Measurements from ENCODE around the gene KLHL6.

KLHL6 gene

DNA sequence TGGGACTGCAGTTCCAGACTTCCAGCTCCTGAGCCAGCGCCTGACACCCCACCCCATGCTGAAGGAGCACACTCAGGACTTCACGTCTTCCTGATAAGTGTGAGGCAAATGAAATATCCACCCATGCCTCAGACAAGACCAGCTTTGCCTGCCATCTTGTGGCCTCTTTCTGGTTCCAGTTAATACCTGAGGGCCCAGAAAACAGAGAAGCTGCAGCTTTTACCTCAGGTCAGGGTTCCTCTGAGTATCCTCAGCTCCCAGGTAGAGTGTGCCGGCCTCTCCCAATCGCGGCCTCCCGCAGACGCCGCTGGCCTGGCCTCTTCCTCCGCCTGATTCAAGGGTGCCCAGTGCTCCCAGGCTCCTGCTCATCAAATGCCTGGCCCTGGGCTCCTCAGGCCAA is 5.1 kb upstream of the KLHL6 start:
- DNase-seq: no peak

- DNase-seq: no peak
These were observed 3.0 kb upstream of the KLHL6 start for GRCh38 chr3:183558495-183558894.

DNA sequence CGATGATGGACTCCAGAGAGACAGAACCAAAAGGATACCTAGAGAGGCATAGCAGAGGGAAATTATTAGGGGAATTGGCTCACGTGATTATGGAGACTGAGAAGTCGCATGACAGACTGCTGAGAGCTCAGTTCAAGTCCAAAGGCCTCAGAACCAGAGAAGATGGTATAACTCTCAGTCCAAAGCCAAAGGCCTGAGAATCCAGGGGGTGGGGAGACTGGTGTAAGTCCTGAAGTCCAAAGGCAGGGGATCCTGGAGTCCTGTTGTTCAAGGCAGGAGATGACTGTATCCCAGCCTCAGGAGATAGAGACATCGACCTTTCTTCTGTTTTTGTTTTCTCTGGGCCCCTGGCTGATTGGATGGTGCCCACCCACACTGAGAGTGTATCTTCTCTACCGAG is 1.2 kb upstream of the KLHL6 start:
- DNase-seq: no peak

GRCh38 chr3:183554377-183554776 is 1.1 kb downstream of the KLHL6 start:
- no peak for DNase-seq

GRCh38 chr3:183553334-183554026 is 2.0 kb downstream of the KLHL6 start:
- DNase-seq: no peak

GRCh38 chr3:183551930-183552329 is 3.6 kb downstream of the KLHL6 start:
- no peak for DNase-seq

DNA sequence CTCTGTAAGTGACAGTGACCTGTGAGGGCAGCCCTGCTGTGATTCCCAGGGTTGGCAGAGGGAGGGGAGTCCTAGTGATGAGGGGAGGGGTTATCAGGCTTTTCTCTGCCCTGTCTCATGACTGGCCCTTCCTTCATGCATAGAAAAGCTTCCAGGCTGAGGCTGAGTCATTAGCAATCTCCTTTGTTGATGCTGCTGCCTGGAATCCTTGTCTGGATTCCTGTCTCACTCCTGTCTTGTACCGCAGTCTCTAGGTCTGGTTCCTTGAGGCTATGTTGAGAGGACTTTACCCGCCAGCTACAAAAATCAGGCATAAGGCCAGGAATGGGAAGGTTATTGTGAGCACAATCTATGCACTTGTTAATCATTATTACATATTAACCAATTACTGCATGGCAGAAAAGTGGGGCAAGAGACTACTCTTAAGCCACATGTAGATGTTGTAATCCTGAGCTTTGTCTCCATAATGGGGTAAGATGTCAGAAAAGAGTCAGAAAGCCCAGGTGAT is 7.2 kb downstream of the KLHL6 start:
- no peak for DNase-seq

DNA sequence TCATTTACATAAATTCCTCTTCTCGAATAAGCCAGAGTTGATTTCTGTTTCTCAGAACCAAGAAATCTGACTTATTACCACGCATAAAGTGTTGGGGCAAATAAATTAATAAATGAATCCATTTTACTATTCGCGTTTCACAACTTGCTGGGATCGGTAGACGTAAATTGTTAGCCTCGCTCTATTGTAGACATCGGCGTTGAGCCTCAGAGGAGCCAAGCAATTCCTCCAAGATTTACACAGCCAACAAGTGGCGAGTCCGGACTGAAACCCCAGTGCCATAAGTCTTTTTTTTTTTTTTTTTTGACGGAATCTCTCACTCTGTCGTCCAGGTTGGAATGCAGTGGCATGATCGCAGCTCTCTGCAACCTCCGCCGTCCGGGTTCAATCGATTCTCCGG is 8.9 kb downstream of the KLHL6 start:
- no peak for DNase-seq

DNA sequence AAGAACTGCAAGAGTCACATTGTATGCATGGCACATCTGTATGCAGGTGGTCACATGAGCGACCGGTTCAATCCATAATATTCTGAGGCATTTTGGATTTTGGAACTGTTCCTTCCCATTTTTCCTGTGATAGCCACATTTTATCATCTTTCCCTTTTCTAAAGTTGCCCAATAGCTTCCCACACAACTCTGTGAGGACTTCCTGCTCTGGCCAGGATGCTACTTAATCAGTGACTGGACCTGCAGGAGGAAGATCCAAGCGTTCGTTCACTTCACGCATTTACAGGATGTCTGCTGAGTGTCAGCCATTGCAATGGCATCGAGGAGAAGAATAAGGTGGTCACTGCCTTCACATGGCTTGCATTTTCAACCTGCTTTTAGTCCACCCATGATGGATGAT is 9.8 kb downstream of the KLHL6 start:
- DNase-seq: no peak

DNA sequence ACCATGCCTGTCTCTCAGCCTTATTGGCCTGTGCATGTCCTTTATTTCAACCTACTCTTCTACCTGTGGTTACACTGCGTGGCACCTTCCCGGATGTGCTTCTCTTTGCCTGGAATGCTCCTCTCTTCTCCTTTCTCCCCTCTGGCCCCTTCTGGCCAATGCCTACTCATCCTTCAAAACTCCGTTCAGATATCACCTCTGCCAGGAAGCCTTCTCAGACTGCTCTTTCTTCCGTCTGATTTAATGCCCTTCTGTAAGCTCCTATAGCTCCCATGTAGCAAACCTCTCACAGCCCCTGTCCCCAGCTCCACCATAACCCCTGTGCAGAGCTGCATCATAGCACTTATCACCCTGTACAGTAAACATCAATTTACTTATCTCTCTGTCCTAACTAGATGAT is 13.2 kb downstream of the KLHL6 start:
- no peak for DNase-seq

GRCh38 chr3:183541738-183542137 is 13.8 kb downstream of the KLHL6 start:
- DNase-seq: no peak

GRCh38 chr3:183541235-183541655 is 14.3 kb downstream of the KLHL6 start:
- DNase-seq: no peak

DNA sequence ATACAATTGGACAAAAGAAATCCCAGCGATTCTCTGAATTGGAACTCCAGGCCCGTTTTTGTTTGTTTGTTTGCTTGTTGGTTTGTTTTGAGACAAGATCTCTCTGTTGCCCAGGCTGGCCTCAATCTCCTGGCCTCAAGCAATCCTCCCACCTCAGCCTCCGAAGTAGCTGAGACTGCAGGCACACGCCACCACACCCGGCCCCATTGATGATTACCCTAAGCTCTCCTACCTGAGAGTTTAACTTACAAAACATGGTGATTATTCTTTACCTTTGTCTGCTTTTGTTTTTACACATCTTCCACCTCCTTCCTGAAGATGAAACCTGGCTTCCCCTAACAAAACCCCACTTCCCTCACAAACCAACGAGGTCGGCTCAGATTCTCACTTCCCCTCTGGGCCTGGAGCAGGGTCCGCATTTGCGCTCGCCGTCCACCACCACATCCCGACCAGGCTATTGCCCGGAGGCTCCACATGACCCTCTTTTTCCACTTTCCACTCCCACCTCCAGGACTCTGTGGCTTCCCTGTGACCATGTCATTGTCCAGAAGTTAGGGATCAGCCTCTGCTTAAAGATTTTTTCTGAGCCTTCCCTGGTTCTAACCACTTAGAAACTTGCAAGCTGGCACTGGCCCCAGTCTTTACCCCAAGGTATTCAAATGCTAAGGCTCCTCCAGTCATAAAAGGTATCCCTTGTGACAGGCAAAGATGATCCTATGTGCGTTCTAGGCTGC is 14.8 kb downstream of the KLHL6 start:
- no peak for DNase-seq

- no peak for DNase-seq
These were observed 15.7 kb downstream of the KLHL6 start for GRCh38 chr3:183539811-183540210.

DNA sequence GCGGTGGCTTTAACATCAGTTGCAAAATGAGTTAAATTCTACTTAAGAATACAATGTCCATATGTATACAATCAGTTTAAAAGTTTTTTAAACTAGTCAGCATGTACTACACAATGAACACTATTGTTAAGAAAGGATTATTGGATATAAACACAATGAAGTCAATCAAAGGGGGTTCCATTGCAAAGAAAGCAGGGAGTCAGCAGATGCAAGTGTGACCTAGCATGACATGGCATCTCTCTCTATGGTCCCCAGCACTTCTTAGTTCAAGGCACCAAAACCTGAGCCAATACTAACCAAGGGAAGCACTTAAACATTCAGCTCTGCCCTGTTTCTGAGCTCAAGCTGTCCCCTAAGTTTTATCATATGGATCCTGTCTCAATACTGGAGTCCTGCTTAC is 17.0 kb downstream of the KLHL6 start:
- no peak for DNase-seq

DNA sequence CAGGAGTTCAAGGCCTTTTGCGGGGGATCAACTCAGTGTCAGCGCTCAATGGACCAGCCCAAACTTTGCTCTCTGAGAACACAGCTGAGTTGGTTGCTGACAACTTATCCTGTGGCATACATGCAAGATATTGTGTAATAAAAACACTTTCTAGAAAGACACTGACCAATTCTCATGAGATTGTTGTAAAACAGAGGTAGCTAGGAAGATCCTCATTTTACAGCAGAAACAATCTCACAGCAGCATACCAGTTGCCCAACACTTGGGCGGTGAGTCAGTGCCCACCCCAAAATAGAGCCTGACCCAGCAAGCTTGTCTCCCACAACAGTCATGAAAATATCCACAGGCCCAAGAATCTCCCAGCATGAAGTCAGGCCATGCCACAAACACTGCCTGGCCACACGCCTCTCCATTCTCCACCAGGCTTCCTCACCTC is 18.2 kb downstream of the KLHL6 start:
- DNase-seq: no peak

DNA sequence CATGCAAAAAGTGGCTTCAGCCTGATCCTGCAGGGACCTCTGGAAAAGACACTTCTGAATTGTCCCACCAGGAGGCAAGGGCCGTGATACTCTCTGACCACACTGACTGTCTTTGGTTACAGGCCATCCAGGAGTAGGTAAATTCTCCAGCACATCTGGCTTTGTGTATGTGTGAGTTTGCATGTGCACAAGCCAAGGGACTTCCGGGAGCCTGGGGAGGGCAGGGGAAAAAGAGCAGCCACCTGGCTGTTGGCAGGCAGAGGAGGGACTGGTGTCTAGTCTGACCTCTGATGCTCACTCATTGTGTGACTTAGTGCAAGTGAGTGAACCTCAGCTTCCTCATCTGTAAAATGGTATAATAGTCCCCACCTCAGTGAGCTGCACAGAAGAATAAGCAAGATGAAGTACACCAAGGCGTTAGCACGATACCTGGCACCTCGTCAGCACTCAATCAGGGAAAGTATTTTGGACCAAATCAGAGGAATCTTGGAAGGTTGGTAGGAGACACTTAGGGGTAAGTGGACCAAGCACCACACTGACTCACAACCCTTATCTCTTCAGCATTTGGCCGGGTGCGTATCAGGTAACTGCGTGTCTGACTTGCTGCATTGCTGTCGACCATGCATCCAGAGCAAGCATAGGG is 19.1 kb downstream of the KLHL6 start:
- no peak for DNase-seq

DNA sequence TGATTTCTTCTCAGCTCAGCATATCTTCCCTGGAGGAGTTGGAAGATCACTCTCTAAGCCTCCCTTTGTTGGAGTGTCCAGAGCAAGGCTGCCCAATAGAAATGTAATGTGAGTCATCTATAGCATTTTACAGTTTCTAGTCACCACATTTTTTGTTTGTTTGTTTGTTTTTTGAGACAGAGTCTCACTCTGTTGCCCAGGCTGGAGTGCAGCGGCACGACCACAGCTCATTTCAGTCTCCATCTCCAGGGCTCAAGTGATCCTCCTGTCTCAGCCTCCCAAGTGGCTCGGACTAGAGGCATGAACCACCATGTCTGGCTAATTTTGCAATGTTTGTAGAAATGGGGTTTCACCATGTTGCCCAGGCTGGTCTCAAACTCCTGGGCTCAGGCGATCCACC is 21.3 kb downstream of the KLHL6 start:
- no peak for DNase-seq

DNA sequence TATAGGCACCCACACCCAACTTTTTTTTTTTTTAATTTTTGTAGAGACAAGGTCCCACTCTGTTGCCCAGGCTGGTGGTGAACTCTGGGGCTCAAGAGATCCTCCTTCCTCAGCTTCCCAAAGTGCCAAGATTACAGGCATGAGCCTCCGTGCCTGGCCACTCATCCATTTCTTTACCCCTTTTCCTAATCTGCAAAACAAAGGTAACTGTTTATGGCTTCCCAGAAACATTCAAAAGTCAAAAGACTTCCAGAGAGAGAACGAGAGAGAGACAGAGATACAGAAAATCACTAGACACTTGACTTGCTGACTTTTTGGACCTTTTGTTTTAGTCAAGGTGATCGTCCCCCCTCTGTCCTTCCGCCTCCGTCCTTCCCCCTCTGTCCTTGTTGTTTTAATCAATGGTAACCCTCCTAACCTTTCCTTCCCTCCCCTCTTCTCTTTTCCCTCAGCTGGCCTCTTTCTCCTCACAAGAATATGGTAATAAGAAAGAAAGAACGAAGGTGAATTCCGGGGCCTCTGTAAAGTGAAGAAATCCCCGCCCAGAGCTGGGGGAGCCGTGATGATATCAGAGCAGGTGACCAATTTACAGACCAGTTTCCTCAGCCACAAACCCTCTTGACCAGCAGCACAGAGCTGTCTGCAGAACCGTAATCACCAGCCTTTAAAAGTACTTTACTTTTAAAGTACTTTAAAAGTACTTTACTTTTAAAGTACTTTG is 21.9 kb downstream of the KLHL6 start:
- no peak for DNase-seq

DNA sequence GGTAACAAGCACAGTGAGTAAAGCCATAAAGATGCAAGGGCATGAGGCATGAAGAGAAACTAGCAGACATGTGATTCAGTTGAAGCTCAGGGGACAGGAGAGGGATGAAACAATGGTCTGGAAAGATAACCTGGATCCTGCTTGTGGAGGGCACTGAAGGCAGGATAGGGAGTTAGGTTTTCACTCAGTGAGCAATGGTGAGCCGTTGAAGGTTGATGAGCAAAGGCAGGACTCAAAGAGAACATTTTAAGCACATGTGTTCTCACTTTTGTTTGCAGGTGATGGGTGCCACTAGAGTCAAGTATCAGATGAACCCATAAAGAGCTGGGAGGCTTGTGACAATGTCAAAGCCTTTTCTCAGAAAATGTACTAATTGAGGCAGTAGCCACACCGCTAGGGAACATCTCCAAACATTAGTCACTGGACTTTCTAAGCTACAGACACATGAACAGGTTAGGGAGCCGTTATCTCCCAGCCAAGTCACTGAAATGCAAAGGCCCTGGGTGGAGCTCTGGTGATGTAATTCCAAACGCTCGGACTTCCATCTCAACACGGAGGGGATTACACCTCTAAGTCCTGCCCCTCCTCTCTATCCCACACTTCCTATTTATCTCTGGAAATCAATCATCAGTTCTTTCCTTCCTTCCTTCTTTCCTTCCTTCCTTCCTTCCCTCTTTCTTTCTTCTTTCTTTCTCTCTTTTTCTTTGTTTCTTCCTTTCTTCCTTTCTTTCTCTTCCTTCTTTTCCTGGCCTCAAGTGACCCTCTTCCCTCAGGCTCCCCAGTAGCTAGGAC is 22.7 kb downstream of the KLHL6 start:
- no peak for DNase-seq

- DNase-seq: no peak
These were observed 25.8 kb downstream of the KLHL6 start for GRCh38 chr3:183529717-183530116.

DNA sequence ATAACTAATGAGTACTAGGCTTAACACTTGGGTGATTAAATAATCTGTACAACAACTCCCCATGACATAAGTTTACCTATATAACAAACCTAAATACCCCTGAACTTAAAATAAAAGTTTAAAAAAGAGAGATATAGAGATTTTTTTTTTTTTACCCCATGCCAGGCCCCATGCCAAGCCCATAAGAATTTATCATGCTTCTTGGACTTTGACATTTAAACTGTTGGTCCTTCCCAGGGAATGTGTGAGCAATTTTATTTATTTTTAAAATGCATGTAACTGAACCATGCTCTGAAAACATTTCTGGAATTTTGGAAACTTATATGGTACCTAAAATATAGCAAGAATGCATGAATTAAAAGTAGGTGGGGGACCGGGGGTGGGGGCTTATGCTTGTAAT is 26.3 kb downstream of the KLHL6 start:
- no peak for DNase-seq

Measured in NCI-H510A (cell line).